Measurements from ENCODE around the gene SERPINE1. TPM values are rescaled to one million over a fixed set of nuclear protein-coding genes. Genes with fewer than 3 reads are reported as not detected.

The SERPINE1 gene
- total and polyA plus RNA-seq, 5 donors from 2014 or later: 0.39 TPM; not detected in 4

DNA sequence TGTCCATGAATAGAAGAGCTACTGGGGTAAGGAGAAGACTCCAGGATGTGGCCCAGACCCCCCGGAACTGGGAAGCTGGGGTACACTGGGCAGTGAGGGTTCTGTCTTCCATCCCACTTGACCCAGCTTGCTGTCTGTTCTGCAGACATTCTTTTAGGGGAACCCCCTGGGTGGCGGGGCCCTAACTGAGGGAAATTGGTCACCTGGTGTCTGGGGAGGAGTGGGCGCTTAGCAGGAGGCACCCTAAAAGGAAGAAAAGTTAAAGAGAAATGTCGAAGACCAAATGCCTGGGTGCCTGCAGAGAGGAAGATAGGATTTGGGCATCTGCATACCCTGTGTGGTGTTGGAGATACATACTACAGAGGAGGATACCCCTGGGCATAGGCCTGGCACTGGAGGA is 28.4 kb downstream of the SERPINE1 start:
- DNase-seq (no peak), ATAC-seq (ENCODE audit: low read depth in 2 of 2) (no peak)
- Mint-ChIP-seq H3K27me3 (peaks cover 26% of the 10 kb centered on the region), H3K4me1 (peaks cover 0 to 17% (median 6%) of the 10 kb centered on the region in 4 donors), H3K36me3 (peaks cover 15% of the 10 kb centered on the region), H3K9me3 (peaks cover 0 to 2% (median 0%) of the 10 kb centered on the region in 7 donors), H3K4me3 (peak overlapping the region; percentile 79 to 93 (median 92)), H3K27ac (peak overlapping the region in 2 of 3 donors; percentile 26 to 61)
- H3K9me3 ChIP-seq (ENCODE audit: control insufficient read depth in 2 of 2, low read length in 2 of 2): no peaks in the 10 kb centered on the region
- peaks cover 5% of the 10 kb centered on the region for H3K36me3 ChIP-seq (ENCODE audit: control insufficient read depth, insufficient read depth, low read length)
- no peaks in the 10 kb centered on the region for H3K27me3 ChIP-seq (ENCODE audit: control insufficient read depth, insufficient read depth, low read length)
- H3K4me1 ChIP-seq (ENCODE audit: control insufficient read depth, insufficient read depth, low read length, poor library complexity, severe bottlenecking): peaks cover 10% of the 10 kb centered on the region
- H3K4me3 ChIP-seq (ENCODE audit: low read depth, low read length): peak overlapping the region; percentile 35
- no peak overlapping the region for H3K27ac ChIP-seq (ENCODE audit: insufficient read depth, low read length, poor library complexity, severe bottlenecking)

DNA sequence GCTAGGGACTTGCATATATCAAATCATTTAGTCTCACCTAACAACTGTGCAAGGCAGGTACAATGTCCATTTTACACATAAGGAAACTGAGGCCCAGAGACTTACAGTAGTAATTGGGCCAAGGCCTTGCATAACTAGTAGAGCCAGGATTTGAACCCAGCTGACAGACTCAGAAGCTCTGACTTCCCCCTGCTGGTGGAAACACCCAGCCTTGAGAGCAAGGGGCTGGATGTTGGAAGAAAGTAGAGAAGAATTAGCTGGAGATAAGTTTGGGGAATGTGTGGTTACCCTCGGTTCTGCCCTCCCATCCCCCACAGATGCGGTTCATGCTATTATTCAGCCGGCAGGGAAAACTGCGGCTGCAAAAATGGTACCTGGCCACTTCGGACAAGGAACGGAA is 29.4 kb downstream of the SERPINE1 start:
- H3K9me3 Mint-ChIP-seq: peaks cover 0 to 2% (median 0%) of the 10 kb centered on the region in 7 donors
- Histone ChIP-seq H3K36me3 (ENCODE audit: control insufficient read depth, insufficient read depth, low read length) (peaks cover 5% of the 10 kb centered on the region), H3K4me1 (ENCODE audit: control insufficient read depth, insufficient read depth, low read length, poor library complexity, severe bottlenecking) (peaks cover 10% of the 10 kb centered on the region), H3K4me3 (ENCODE audit: low read depth, low read length) (no peak overlapping the region), H3K27me3 (ENCODE audit: control insufficient read depth, insufficient read depth, low read length) (no peaks in the 10 kb centered on the region), H3K9me3 (ENCODE audit: control insufficient read depth in 2 of 2, low read length in 2 of 2) (no peaks in the 10 kb centered on the region), H3K27ac (ENCODE audit: insufficient read depth, low read length, poor library complexity, severe bottlenecking) (no peak overlapping the region)
- H3K4me3 Mint-ChIP-seq: peak overlapping the region in 2 of 4 donors; percentile 61 to 73
- DNase-seq: no peak
- peaks cover 0 to 17% (median 6%) of the 10 kb centered on the region in 4 donors for H3K4me1 Mint-ChIP-seq
- no peak overlapping the region for H3K27ac Mint-ChIP-seq
- H3K36me3 Mint-ChIP-seq: peaks cover 15% of the 10 kb centered on the region
- H3K27me3 Mint-ChIP-seq: peaks cover 24% of the 10 kb centered on the region
- ATAC-seq (ENCODE audit: low read depth in 2 of 2): no peak

DNA sequence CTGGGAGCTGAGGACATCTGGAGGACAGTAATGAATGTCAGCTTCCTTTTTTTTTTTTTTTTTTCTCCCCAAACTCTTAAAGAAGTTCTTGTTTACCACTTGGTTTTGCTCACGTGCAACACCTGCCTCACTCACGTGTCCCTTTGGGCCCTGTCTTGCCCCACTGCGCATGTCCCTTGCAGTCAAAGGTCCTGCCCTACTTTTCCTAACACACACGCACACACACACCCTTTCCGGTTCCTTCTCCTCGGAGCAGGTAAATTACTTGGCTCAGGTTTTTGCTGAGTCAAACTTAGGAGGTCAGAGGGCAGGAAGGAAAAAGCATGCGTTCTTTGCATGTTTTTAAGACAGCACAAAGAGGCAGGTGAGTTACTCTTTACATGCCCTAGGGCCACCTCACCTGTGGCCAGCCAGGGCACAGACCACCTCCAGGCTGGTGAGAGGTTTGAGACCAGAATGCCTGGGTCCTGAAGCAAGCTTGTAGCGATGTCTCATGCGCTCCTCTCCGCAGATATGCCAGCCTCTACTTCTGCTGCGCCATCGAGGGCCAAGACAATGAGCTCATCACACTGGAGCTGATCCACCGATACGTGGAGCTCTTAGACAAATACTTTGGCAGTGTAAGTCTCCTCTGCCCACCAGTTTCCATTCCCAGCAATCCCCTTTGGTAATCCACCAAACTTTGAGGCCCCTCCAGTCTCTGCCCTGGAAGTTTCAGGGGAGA is 30.1 kb downstream of the SERPINE1 start:
- Histone ChIP-seq H3K36me3 (ENCODE audit: control insufficient read depth, insufficient read depth, low read length) (peaks cover 5% of the 10 kb centered on the region), H3K27me3 (ENCODE audit: control insufficient read depth, insufficient read depth, low read length) (no peaks in the 10 kb centered on the region), H3K9me3 (ENCODE audit: control insufficient read depth in 2 of 2, low read length in 2 of 2) (no peaks in the 10 kb centered on the region), H3K4me3 (ENCODE audit: low read depth, low read length) (no peak overlapping the region), H3K27ac (ENCODE audit: insufficient read depth, low read length, poor library complexity, severe bottlenecking) (no peak overlapping the region), H3K4me1 (ENCODE audit: control insufficient read depth, insufficient read depth, low read length, poor library complexity, severe bottlenecking) (peaks cover 10% of the 10 kb centered on the region)
- H3K4me3 Mint-ChIP-seq: peak overlapping the region in 2 of 4 donors; percentile 15 to 73
- H3K9me3 Mint-ChIP-seq: peaks cover 0 to 2% (median 0%) of the 10 kb centered on the region in 7 donors
- H3K27me3 Mint-ChIP-seq: peaks cover 21% of the 10 kb centered on the region
- peaks cover 0 to 17% (median 6%) of the 10 kb centered on the region in 4 donors for H3K4me1 Mint-ChIP-seq
- no peak for ATAC-seq (ENCODE audit: low read depth in 2 of 2)
- peaks cover 15% of the 10 kb centered on the region for H3K36me3 Mint-ChIP-seq
- DNase-seq: no peak
- no peak overlapping the region for H3K27ac Mint-ChIP-seq

DNA sequence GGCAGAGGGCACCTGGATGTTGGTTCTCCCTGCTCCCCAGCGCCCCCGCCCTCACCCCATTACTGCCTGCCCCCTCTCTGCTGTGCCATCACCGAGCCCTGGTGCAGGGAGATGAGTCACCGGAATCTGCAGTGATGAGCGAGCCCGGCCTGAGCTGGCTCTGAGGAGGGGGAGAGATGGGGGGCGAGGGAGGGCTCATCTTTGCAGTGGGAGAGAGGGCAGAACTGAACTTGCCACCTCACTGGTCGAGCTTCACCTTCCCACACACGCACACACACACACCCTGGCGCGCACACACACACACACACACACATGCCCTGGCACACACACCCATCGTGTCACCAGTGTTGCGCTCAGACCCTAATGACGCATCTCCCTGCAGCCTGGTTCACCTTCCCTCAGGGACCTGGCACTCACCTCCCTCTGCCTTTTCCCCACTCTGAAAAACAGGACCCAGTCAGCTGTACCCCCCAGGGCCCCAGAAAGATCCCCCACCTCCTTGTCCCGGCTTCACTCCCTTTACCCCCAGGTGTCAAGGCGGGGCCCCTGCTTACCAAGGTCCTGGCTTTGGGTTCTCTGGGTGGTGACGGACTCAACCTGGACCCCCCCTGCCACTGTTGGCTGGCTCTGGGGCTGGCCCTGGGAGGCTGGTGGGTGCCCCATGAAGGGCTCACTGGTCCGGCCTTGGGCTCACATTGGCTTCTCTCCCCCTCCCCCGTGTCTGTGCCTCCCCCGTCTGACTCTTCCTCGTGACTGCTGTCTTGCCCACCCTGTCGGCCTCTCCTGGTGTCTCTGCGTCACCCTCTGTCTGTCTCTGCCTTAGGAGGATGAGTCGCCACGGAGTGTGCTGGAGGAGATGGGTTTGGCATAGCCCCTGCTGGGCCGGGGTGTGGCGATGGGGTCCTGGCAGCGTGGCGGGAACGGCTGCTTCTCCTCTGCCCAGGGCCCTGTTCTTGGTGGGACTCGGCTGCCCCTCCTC is 33.1 kb downstream of the SERPINE1 start:
- ATAC-seq (ENCODE audit: low read depth in 2 of 2) (no peak), DNase-seq (no peak)
- Histone ChIP-seq H3K4me3 (ENCODE audit: low read depth, low read length) (no peak overlapping the region), H3K36me3 (ENCODE audit: control insufficient read depth, insufficient read depth, low read length) (peaks cover 5% of the 10 kb centered on the region), H3K4me1 (ENCODE audit: control insufficient read depth, insufficient read depth, low read length, poor library complexity, severe bottlenecking) (peaks cover 29% of the 10 kb centered on the region), H3K27ac (ENCODE audit: insufficient read depth, low read length, poor library complexity, severe bottlenecking) (no peak overlapping the region), H3K27me3 (ENCODE audit: control insufficient read depth, insufficient read depth, low read length) (peaks cover 3% of the 10 kb centered on the region), H3K9me3 (ENCODE audit: control insufficient read depth in 2 of 2, low read length in 2 of 2) (no peaks in the 10 kb centered on the region)
- Mint-ChIP-seq H3K36me3 (peaks cover 15% of the 10 kb centered on the region), H3K9me3 (peaks cover 0 to 2% (median 0%) of the 10 kb centered on the region in 7 donors), H3K27ac (no peak overlapping the region), H3K4me3 (peak overlapping the region in 1 of 4 donors; percentile 72), H3K4me1 (peaks cover 0 to 24% (median 10%) of the 10 kb centered on the region in 4 donors), H3K27me3 (peaks cover 23% of the 10 kb centered on the region)

DNA sequence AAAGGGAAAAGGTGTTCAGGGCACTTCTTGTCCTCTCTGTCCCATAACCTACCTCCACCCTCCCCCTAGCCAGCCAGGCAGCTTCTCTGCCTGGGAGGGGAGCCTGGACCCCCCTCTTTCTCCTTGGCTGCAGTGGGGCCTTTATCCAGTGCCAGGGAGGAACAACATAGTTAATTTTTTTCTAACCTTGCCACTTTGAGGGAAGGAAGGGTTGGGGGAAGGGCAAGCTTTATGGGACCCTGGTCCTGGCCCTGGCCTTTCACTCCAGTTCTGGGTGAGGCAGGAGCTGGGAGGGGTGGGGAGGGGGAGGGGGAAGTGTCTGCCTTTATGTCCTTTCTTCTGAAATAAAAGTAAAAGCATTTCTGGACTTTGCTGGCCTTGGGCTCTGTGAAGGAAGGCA is 34.0 kb downstream of the SERPINE1 start:
- ATAC-seq (ENCODE audit: low read depth in 2 of 2) (no peak), DNase-seq (no peak)
- no peaks in the 10 kb centered on the region for H3K9me3 ChIP-seq (ENCODE audit: control insufficient read depth in 2 of 2, low read length in 2 of 2)
- Mint-ChIP-seq H3K27me3 (peaks cover 26% of the 10 kb centered on the region), H3K9me3 (peaks cover 0 to 5% (median 0%) of the 10 kb centered on the region in 7 donors), H3K27ac (no peak overlapping the region), H3K4me1 (peaks cover 0 to 24% (median 11%) of the 10 kb centered on the region in 4 donors), H3K4me3 (peak overlapping the region in 2 of 4 donors; percentile 43 to 72), H3K36me3 (peaks cover 15% of the 10 kb centered on the region)
- peaks cover 4% of the 10 kb centered on the region for H3K27me3 ChIP-seq (ENCODE audit: control insufficient read depth, insufficient read depth, low read length)
- no peak overlapping the region for H3K27ac ChIP-seq (ENCODE audit: insufficient read depth, low read length, poor library complexity, severe bottlenecking)
- H3K4me3 ChIP-seq (ENCODE audit: low read depth, low read length): no peak overlapping the region
- H3K36me3 ChIP-seq (ENCODE audit: control insufficient read depth, insufficient read depth, low read length): peaks cover 5% of the 10 kb centered on the region
- peaks cover 33% of the 10 kb centered on the region for H3K4me1 ChIP-seq (ENCODE audit: control insufficient read depth, insufficient read depth, low read length, poor library complexity, severe bottlenecking)

DNA sequence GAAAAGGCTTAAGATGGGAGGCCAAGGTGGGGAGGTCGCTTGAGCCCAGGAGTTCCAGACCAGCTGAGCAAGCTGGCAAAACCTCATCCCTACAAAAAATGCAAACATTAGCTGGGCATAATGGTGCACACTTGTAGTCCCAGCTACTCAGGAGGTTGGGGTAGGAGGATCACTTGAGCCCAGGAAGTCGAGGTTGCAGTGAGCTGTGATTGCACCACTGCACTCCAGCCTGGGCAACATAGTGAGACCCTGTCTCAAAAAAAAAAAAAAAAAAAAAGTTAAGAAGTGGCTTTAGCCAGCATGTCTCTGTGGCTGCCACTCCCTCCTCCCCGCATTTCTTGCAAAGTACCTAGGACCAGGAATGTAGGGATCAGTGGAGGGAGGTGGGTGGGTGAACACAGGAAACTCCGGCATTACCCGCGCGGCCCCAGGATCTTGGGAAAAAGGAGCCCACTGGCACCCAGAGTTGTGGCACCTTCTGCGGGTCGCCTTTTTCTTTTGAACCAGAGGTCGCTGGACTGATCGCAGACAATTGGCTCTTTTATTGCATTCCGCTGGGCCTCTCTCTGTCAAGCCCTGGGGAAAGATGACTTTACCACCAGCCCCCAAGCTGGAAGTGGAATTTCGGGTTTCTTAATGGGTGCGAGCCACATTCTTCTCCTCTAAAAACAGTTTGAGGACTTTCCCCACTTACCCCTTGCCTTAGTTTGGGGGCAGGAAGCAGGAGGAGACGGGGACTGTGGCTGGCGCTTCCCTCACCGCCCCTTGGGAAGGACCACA is 35.0 kb downstream of the SERPINE1 start:
- Mint-ChIP-seq H3K27ac (no peak overlapping the region), H3K4me3 (peak overlapping the region; percentile 72 to 89 (median 83)), H3K4me1 (peaks cover 0 to 28% (median 14%) of the 10 kb centered on the region in 4 donors), H3K27me3 (peaks cover 32% of the 10 kb centered on the region), H3K9me3 (peaks cover 0 to 4% (median 0%) of the 10 kb centered on the region in 7 donors), H3K36me3 (peaks cover 13% of the 10 kb centered on the region)
- no peak for DNase-seq
- no peak for ATAC-seq (ENCODE audit: low read depth in 2 of 2)
- Histone ChIP-seq H3K27ac (ENCODE audit: insufficient read depth, low read length, poor library complexity, severe bottlenecking) (no peak overlapping the region), H3K36me3 (ENCODE audit: control insufficient read depth, insufficient read depth, low read length) (peaks cover 5% of the 10 kb centered on the region), H3K9me3 (ENCODE audit: control insufficient read depth in 2 of 2, low read length in 2 of 2) (no peaks in the 10 kb centered on the region), H3K4me3 (ENCODE audit: low read depth, low read length) (no peak overlapping the region), H3K4me1 (ENCODE audit: control insufficient read depth, insufficient read depth, low read length, poor library complexity, severe bottlenecking) (peaks cover 38% of the 10 kb centered on the region), H3K27me3 (ENCODE audit: control insufficient read depth, insufficient read depth, low read length) (peaks cover 7% of the 10 kb centered on the region)

Data from CD4-positive, CD25-positive, alpha-beta regulatory T cell (primary cell).